NB4 (cell line): ENCODE measurements around the gene GALNT15.

Experiments used
- DNase-seq: peaks from one replicate; pipeline ENCODE4 v3.0.0; 2010; ENCODE audit warnings: low read depth
- H3K4me3 ChIP-seq: one replicate; pipeline ENCODE4 v1.5.1; 2011; ENCODE audit warnings: mild to moderate bottlenecking, low read depth, low read length, moderate library complexity
- CTCF ChIP-seq: IDR thresholded peaks from one replicate; pipeline ENCODE4 v1.5.1; 2012; ENCODE audit warnings: low read depth, low read length
- MAX ChIP-seq: IDR thresholded peaks from 2 replicates; pipeline ENCODE4 v1.6.1; 2011; ENCODE audit warnings: low read depth, low read length
- MYC ChIP-seq: IDR thresholded peaks from 2 replicates; pipeline ENCODE4 v1.6.1; 2011; ENCODE audit warnings: low read depth, low read length
- POLR2A ChIP-seq: IDR thresholded peaks from 2 replicates; pipeline ENCODE4 v1.6.1; 2011; ENCODE audit warnings: mild to moderate bottlenecking; ENCODE audit not compliant: insufficient read length; ENCODE audit errors: extremely low read depth

Gene GALNT15

DNA sequence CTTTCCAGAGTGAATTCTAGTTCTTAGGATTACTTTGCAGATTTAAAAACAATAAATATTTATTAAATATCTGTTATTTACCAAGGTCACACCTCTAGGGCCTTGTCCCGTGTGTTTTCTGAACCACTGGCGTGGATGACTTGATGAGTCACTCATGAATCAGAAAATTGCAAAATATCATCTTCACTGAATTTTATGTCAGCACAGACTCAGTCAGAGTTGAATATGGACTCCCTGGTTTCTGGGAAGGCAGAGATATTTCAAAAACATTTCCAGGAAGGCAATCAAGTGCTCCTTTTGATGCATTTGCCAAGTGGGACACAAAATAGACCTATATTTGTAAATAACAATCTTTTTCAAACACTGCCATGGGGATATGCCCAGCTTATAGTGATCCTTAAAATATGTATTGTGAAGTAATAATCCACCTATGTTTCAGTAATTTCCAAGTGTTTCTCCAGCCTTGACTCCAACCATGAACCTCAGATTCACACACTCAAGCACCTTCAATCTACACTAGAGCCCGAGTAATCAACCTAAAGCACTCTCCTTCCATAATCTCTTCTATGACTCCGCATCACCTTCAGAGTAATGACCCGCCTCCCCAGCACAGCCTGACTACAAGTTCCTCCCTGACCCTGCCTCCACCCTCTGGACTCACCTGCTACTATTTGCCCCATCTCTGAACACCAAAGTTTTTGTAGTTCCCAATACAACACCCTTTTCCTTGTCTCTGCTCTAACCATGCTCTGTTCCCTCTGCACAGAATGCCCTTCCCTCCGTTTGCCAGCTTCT, 65.9 kb downstream of the GALNT15 start:
- peak; percentile 40 for DNase-seq
- no peak for TF ChIP-seq CTCF
- TF ChIP-seq POLR2A = no peak
- TF ChIP-seq MYC = no peak
- TF ChIP-seq MAX = no peak
- H3K4me3 ChIP-seq = no peak overlapping the region

- no peak for DNase-seq
- TF ChIP-seq CTCF (no peak), MYC (no peak), POLR2A (no peak), MAX (no peak)
- no peak overlapping the region for H3K4me3 ChIP-seq
These were observed 66.7 kb downstream of the GALNT15 start for GRCh38 chr3:16241225-16241624.

GRCh38 chr3:16242177-16242576, 67.7 kb downstream of the GALNT15 start:
- TF ChIP-seq POLR2A (no peak), MYC (no peak), MAX (no peak), CTCF (no peak)
- no peak overlapping the region for H3K4me3 ChIP-seq
- no peak for DNase-seq

GRCh38 chr3:16243706-16244490, 69.4 kb downstream of the GALNT15 start:
- TF ChIP-seq POLR2A (no peak), MAX (no peak), CTCF (no peak), MYC (no peak)
- no peak overlapping the region for H3K4me3 ChIP-seq
- DNase-seq = no peak

DNA sequence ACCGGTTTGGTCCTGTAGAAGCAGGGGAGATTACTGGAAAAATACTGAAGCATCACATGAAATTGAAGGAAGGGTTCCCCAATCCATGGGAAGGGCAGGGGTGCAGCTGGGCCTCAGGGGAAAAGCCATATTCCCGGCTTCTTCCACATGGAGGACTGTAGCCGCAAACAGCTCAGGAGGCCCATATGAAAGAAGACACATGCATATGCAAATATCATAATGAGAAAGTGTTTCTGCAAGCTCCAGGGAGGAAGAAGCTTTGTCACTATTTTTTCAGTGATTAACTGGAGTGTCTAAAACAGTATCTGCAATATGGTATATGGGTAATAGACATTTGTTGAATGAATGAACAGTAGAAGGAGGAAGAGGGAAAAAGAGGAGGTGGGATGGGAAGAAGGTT, 71.1 kb downstream of the GALNT15 start:
- TF ChIP-seq MYC (no peak), MAX (no peak), POLR2A (no peak), CTCF (no peak)
- no peak overlapping the region for H3K4me3 ChIP-seq

More for the DNA sequence above, 71.1 kb downstream of the GALNT15 start:
- no peak for DNase-seq
